ENCODE data around the gene AMHR2. TPM values are rescaled to one million over a fixed set of nuclear protein-coding genes. Genes with fewer than 3 reads are reported as not detected.

Gene AMHR2
- total RNA-seq, 1 experiment from 2014 or later, result not detected

DNA sequence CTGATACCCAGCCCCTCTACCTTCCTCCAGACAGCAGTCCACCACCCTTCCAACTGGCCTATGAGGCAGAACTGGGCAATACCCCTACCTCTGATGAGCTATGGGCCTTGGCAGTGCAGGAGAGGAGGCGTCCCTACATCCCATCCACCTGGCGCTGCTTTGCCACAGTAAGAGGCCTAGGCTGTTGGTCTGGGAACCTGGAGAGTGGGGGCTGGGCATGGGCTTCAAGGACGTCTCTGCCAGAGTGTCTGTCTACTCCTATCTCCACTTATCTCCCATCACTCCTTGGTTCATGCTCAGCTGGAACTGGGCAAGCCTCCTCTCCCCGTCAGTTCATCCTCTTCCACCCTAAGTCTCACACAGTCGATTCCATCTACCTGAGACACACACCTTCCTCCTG is 6.5 kb downstream of the AMHR2 start:
- no peak overlapping the region for H2BK20ac ChIP-seq (ENCODE audit: low read depth, low read length, poor library complexity, severe bottlenecking)
- no peak overlapping the region for H3K4me3 Mint-ChIP-seq
- no peak overlapping the region for H2BK12ac ChIP-seq (ENCODE audit: insufficient read length, low read depth, low read length)
- H3K4ac ChIP-seq (ENCODE audit: low read depth, low read length), result no peak overlapping the region
- no peaks in the 10 kb centered on the region for H3K4me1 ChIP-seq (ENCODE audit: insufficient read depth, low read length)
- no CpG with 5 or more reads among the region's 5 CpGs for WGBS (ENCODE audit: extremely low coverage, insufficient read length, low lambda C conversion rate)
- H3K79me1 ChIP-seq (ENCODE audit: insufficient read depth, low read depth, low read length, poor library complexity, severe bottlenecking), result no peaks in the 10 kb centered on the region
- no peaks in the 10 kb centered on the region for H4K20me1 ChIP-seq (ENCODE audit: control insufficient read depth, insufficient read depth, insufficient read length)
- no peak overlapping the region for H3K56ac ChIP-seq (ENCODE audit: insufficient read length, low read depth, low read length)
- no peak for DNase-seq
- no peak overlapping the region for H4K8ac ChIP-seq (replicated peaks; ENCODE audit: insufficient read length, low read depth, low read length)
- H2BK15ac ChIP-seq (ENCODE audit: low read depth, low read length), result no peak overlapping the region
- peaks cover 2% of the 10 kb centered on the region in 2 experiments; a peak in 1 of 4 replicates for H3K4me1 Mint-ChIP-seq
- no peak overlapping the region for H2AK5ac ChIP-seq (ENCODE audit: insufficient read length, low read length)
- H3K27ac Mint-ChIP-seq, result no peak overlapping the region
- no peak overlapping the region for H2AFZ ChIP-seq (ENCODE audit: low read length)
- no peak overlapping the region for H2BK5ac ChIP-seq (ENCODE audit: insufficient read length, low read length)
- no peaks in the 10 kb centered on the region for H3K9me3 Mint-ChIP-seq
- H2BK120ac ChIP-seq (ENCODE audit: low read depth, low read length, poor library complexity, severe bottlenecking), result no peak overlapping the region
- no peak overlapping the region for H3K23ac ChIP-seq (ENCODE audit: insufficient read length, low read depth, low read length)
- H3K27me3 ChIP-seq (ENCODE audit: insufficient read depth, low read length), result no peaks in the 10 kb centered on the region
- no peak overlapping the region for H3K14ac ChIP-seq (ENCODE audit: insufficient read depth, low read length)
- TF ChIP-seq, protein P1, sequence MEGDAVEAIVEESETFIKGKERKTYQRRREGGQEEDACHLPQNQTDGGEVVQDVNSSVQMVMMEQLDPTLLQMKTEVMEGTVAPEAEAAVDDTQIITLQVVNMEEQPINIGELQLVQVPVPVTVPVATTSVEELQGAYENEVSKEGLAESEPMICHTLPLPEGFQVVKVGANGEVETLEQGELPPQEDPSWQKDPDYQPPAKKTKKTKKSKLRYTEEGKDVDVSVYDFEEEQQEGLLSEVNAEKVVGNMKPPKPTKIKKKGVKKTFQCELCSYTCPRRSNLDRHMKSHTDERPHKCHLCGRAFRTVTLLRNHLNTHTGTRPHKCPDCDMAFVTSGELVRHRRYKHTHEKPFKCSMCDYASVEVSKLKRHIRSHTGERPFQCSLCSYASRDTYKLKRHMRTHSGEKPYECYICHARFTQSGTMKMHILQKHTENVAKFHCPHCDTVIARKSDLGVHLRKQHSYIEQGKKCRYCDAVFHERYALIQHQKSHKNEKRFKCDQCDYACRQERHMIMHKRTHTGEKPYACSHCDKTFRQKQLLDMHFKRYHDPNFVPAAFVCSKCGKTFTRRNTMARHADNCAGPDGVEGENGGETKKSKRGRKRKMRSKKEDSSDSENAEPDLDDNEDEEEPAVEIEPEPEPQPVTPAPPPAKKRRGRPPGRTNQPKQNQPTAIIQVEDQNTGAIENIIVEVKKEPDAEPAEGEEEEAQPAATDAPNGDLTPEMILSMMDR (conservative IDR thresholded peaks at IDR 0.05), result no peak
- H3K27me3 Mint-ChIP-seq (ENCODE audit: low read depth), result peaks cover 3% of the 10 kb centered on the region
- no peaks in the 10 kb centered on the region for H3K9me3 ChIP-seq (ENCODE audit: control insufficient read depth, low read depth, low read length)
- H3K36me3 Mint-ChIP-seq (ENCODE audit: insufficient read depth in 1 of 3, low read depth in 3 of 3), result no peaks in the 10 kb centered on the region
- H3T11ph ChIP-seq (ENCODE audit: low read length), result no peak overlapping the region
- H4K91ac ChIP-seq (ENCODE audit: insufficient read length, low read depth, low read length), result no peak overlapping the region
- no peak overlapping the region for H3K9ac ChIP-seq (ENCODE audit: extremely low read depth, insufficient read length, low read length)
- no peak overlapping the region for H3K18ac ChIP-seq (ENCODE audit: insufficient read length, low read depth, low read length)
- H3K4me2 ChIP-seq (ENCODE audit: insufficient read depth, insufficient read length, low read length), result no peak overlapping the region
- no peak overlapping the region for H3K27ac ChIP-seq (ENCODE audit: insufficient read length, low read depth, low read length)
- H3K79me2 ChIP-seq (ENCODE audit: insufficient read depth, low read length), result no peaks in the 10 kb centered on the region
- H3K23me2 ChIP-seq (ENCODE audit: insufficient read length, low read depth, low read length, poor library complexity, severe bottlenecking), result no peaks in the 10 kb centered on the region
- no peak overlapping the region for H4K5ac ChIP-seq (ENCODE audit: insufficient read length, low read depth, low read length)
